AG04449 (cell line): ENCODE results near the gene MRPL36.

ENCODE experiments used
- CTCF ChIA-PET: fragments of 350-600 bp; formaldehyde crosslinking; extraction: SDS; loops from one replicate; lab custom pipeline; 2021; ENCODE audit warnings: antibody characterized with exemption; lab: Yijun Ruan, JAX
- POLR2A ChIA-PET: fragments of 400-600, 350-600 bp; formaldehyde crosslinking; extraction: SDS; loops from one replicate; lab custom pipeline; 2020; ENCODE audit warnings: antibody characterized with exemption, inconsistent platforms; lab: Yijun Ruan, JAX
- DNase-seq: peaks from one replicate; pipeline ENCODE4 v3.0.0-alpha.2; 2010; ENCODE audit warnings: low read depth, low spot score
- H3K4me3 ChIP-seq: 2 replicates; pipeline ENCODE4 v1.5.1; 2011; ENCODE audit warnings: low read depth, mild to moderate bottlenecking, control low read depth, low read length
- CTCF ChIP-seq: IDR thresholded peaks from one replicate; pipeline ENCODE4 v1.5.1; 2011; ENCODE audit warnings: mild to moderate bottlenecking, moderate library complexity, low read length, control low read depth, inconsistent platforms; ENCODE audit not compliant: insufficient read depth; ENCODE audit errors: missing control alignments

The MRPL36 gene

GRCh38 chr5:1827025-1827885, 27.6 kb upstream of the MRPL36 start:
- no peak for DNase-seq
- H3K4me3 ChIP-seq, result no peak overlapping the region
- ChIA-PET CTCF (no interaction called here), POLR2A (no interaction called here)
- TF ChIP-seq CTCF, result no peak

GRCh38 chr5:1826235-1826980, 26.8 kb upstream of the MRPL36 start:
- DNase-seq, result no peak
- no peak overlapping the region for H3K4me3 ChIP-seq
- POLR2A ChIA-PET, result no interaction called here
- CTCF ChIA-PET, result no interaction called here
- TF ChIP-seq CTCF, result no peak

GRCh38 chr5:1824903-1825841, 25.5 kb upstream of the MRPL36 start:
- ChIA-PET POLR2A (no interaction called here), CTCF (no interaction called here)
- no peak overlapping the region for H3K4me3 ChIP-seq
- no peak for DNase-seq
- no peak for TF ChIP-seq CTCF

GRCh38 chr5:1824109-1824821, 24.6 kb upstream of the MRPL36 start:
- TF ChIP-seq CTCF, result no peak
- no peak overlapping the region for H3K4me3 ChIP-seq
- ChIA-PET CTCF (no interaction called here), POLR2A (no interaction called here)
- DNase-seq, result no peak

- no peak overlapping the region for H3K4me3 ChIP-seq
- CTCF ChIA-PET, result no interaction called here
- no peak for DNase-seq
- no peak for TF ChIP-seq CTCF
- POLR2A ChIA-PET, result no interaction called here
Observed at GRCh38 chr5:1823381-1824034, 23.9 kb upstream of the MRPL36 start.
